Peyer's patch (tissue), 4 donors: Measurements from ENCODE around the gene PDE4D.

Source experiments
- POLR2A ChIP-seq, 2 donors: fragments of 450-650 bp; IDR thresholded peaks; one replicate each; pipeline ENCODE4 v1.5.1; 2017; ENCODE audit warnings: antibody characterized with exemption in 2 of 2, mild to moderate bottlenecking in 2 of 2, moderate library complexity in 2 of 2
- TF ChIP-seq, protein P1 (sequence below), 6 experiments: fragments of 450-650 bp in 4 of 6; fragments of 200-600 bp in 2 of 6; sonication (generic) in 1 of 6; IDR thresholded peaks; one replicate each; pipeline ENCODE4 v1.5.1; 2017 to 2019; ENCODE audit warnings: antibody characterized with exemption in 6 of 6, mild to moderate bottlenecking in 3 of 6, moderate library complexity in 1 of 6

- TF ChIP-seq, protein P1, sequence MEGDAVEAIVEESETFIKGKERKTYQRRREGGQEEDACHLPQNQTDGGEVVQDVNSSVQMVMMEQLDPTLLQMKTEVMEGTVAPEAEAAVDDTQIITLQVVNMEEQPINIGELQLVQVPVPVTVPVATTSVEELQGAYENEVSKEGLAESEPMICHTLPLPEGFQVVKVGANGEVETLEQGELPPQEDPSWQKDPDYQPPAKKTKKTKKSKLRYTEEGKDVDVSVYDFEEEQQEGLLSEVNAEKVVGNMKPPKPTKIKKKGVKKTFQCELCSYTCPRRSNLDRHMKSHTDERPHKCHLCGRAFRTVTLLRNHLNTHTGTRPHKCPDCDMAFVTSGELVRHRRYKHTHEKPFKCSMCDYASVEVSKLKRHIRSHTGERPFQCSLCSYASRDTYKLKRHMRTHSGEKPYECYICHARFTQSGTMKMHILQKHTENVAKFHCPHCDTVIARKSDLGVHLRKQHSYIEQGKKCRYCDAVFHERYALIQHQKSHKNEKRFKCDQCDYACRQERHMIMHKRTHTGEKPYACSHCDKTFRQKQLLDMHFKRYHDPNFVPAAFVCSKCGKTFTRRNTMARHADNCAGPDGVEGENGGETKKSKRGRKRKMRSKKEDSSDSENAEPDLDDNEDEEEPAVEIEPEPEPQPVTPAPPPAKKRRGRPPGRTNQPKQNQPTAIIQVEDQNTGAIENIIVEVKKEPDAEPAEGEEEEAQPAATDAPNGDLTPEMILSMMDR (IDR thresholded peaks at IDR 0.05) = no peak
- TF ChIP-seq POLR2A (IDR thresholded peaks at IDR 0.05) = no peak
Observed at GRCh38 chr5:59296317-59297264, 596.9 kb downstream of the PDE4D start.
